ENCODE results near the gene LRPAP1.
"Not testable (repeated sequence)": the region's sequence is repeated elsewhere in the genome, so short reads cannot be mapped to it uniquely, and the experiment has no call there.

Gene LRPAP1

DNA sequence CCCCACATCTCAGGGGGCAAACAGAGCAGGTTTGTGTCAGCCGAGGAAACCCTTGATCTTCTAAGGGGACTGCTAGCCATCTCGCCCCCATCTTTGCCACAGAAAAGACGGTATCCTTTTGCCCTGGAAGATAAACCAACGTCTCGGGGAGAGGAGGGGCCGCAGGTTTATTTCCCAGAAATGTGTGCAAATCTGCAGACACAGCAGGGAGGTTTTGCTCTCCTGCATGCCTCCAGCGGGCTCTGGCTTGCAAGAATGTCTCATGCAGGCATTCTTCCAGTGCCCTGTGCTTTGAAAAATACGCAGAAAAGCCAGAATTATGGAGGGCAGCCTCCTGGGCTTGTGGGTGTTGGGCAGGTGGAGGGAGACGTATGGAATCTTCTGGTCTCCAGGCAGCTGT is 42.6 kb upstream of the LRPAP1 start:
- H3K4me1 ChIP-seq; H3K9ac ChIP-seq; H3K4me2 ChIP-seq (ENCODE audit: low read length); H3K27ac ChIP-seq; H3K9me3 ChIP-seq (ENCODE audit: control insufficient read depth, low read length); H3K36me3 ChIP-seq (ENCODE audit: control insufficient read depth, insufficient read depth, low read length); H3K27me3 ChIP-seq (ENCODE audit: control insufficient read depth, insufficient read depth, low read length); H3K4me3 ChIP-seq (ENCODE audit: low read depth, low read length); H3K79me2 ChIP-seq; H2AFZ ChIP-seq: not testable (repeated sequence)

DNA sequence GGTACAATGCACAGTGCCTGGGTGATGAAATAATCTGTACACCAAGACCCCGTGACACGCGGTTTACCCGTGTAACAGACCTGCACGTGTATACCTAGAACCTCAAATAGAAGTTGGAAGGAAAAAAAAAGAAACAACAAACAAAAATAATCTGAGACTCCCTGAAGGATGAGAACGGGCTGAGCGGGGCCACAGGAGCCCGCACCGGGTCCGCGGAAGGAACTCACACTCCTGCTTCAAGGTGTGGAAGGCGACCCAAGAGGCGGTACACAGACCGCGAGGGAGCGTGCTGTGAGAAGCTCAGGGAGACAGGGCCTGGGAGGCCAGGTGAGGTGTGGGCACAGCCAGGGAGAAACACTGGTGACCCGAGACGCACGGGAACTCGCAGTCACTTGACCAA is 42.1 kb upstream of the LRPAP1 start:
- not testable (repeated sequence) for H2AFZ ChIP-seq; H3K9ac ChIP-seq; H3K79me2 ChIP-seq; H3K4me2 ChIP-seq (ENCODE audit: low read length); H3K27me3 ChIP-seq (ENCODE audit: control insufficient read depth, insufficient read depth, low read length); H3K9me3 ChIP-seq (ENCODE audit: control insufficient read depth, low read length); H3K4me1 ChIP-seq; H3K27ac ChIP-seq; H3K4me3 ChIP-seq (ENCODE audit: low read depth, low read length); H3K36me3 ChIP-seq (ENCODE audit: control insufficient read depth, insufficient read depth, low read length)

DNA sequence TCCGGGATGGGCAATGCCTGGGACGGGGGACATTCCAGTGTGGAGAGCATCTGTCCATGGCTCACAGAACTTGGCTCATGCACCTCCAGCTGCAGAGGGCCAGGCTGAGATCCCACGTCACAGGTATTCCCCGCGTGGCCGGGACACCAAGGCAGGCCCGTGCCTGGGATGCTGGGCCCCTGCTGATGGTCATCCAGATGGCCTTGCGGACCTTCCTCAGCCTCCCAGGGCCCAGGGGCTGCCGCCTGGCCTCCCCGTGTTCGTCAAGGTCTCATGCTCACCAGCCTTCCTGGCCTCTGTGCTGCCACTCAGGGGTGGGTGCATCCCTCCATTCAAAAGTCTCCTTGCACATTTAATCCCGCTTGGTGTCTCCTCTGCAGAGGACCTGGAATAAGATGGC is 40.9 kb upstream of the LRPAP1 start:
- Histone ChIP-seq H3K36me3 (ENCODE audit: control insufficient read depth, insufficient read depth, low read length) (no peaks in the 10 kb centered on the region), H3K79me2 (no peaks in the 10 kb centered on the region), H3K4me1 (no peaks in the 10 kb centered on the region), H3K27ac (no peak overlapping the region), H3K4me2 (ENCODE audit: low read length) (no peak overlapping the region), H3K4me3 (ENCODE audit: low read depth, low read length) (no peak overlapping the region), H3K9me3 (ENCODE audit: control insufficient read depth, low read length) (no peaks in the 10 kb centered on the region), H3K27me3 (ENCODE audit: control insufficient read depth, insufficient read depth, low read length) (no peaks in the 10 kb centered on the region), H3K9ac (no peak overlapping the region), H2AFZ (no peak overlapping the region)
- TF ChIP-seq, protein P1, sequence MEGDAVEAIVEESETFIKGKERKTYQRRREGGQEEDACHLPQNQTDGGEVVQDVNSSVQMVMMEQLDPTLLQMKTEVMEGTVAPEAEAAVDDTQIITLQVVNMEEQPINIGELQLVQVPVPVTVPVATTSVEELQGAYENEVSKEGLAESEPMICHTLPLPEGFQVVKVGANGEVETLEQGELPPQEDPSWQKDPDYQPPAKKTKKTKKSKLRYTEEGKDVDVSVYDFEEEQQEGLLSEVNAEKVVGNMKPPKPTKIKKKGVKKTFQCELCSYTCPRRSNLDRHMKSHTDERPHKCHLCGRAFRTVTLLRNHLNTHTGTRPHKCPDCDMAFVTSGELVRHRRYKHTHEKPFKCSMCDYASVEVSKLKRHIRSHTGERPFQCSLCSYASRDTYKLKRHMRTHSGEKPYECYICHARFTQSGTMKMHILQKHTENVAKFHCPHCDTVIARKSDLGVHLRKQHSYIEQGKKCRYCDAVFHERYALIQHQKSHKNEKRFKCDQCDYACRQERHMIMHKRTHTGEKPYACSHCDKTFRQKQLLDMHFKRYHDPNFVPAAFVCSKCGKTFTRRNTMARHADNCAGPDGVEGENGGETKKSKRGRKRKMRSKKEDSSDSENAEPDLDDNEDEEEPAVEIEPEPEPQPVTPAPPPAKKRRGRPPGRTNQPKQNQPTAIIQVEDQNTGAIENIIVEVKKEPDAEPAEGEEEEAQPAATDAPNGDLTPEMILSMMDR (IDR thresholded peaks at IDR 0.05) = no peak

DNA sequence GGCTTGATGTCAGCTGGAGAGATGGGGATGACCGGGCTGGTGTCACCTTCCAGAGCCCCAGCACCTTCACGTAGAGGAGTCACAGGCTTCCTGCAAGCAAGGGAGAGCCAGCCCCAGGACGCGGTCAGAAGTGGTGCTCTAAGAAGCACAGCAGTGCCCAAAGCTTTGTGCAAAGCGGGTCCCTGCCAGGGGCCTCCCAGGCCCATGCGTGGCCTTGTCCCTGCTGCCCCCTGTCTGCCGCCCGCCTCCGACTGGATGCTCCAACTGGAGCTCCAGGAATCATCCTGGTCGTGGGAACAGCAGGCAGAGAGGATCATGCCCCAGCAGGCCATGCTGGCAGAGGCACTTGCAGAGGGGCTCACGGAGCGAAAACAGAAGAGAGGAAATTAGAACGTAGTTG is 40.1 kb upstream of the LRPAP1 start:
- TF ChIP-seq, protein P1 (IDR thresholded peaks at IDR 0.05) = no peak
- Histone ChIP-seq H3K79me2 (no peaks in the 10 kb centered on the region), H3K4me2 (ENCODE audit: low read length) (no peak overlapping the region), H3K9me3 (ENCODE audit: control insufficient read depth, low read length) (no peaks in the 10 kb centered on the region), H3K27me3 (ENCODE audit: control insufficient read depth, insufficient read depth, low read length) (no peaks in the 10 kb centered on the region), H3K36me3 (ENCODE audit: control insufficient read depth, insufficient read depth, low read length) (no peaks in the 10 kb centered on the region), H3K27ac (no peak overlapping the region), H3K9ac (no peak overlapping the region), H3K4me1 (no peaks in the 10 kb centered on the region), H2AFZ (no peak overlapping the region), H3K4me3 (ENCODE audit: low read depth, low read length) (no peak overlapping the region)

DNA sequence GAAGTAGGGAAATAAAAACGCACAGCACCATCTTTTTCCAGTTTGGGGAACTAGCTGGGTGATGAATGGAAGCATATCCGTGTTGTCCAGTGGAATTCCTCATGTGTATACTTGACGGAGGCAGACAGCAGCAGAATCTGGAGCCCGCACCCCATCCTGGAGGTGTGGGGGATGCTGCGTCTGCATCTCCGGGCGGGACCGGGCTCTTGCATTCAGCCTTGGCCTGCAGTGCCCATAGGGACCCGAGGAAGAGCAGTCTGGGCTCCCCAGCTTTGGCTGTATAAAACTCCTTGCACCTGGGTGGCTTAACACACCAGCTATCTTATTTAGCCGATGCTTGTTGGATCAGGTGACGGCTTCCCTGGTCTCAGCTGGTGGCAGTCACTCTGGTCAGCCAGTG is 39.7 kb upstream of the LRPAP1 start:
- Histone ChIP-seq H3K36me3 (ENCODE audit: control insufficient read depth, insufficient read depth, low read length) (no peaks in the 10 kb centered on the region), H3K9me3 (ENCODE audit: control insufficient read depth, low read length) (no peaks in the 10 kb centered on the region), H3K79me2 (no peaks in the 10 kb centered on the region), H3K4me3 (ENCODE audit: low read depth, low read length) (no peak overlapping the region), H2AFZ (no peak overlapping the region), H3K9ac (no peak overlapping the region), H3K4me1 (no peaks in the 10 kb centered on the region), H3K27ac (no peak overlapping the region), H3K4me2 (ENCODE audit: low read length) (no peak overlapping the region), H3K27me3 (ENCODE audit: control insufficient read depth, insufficient read depth, low read length) (no peaks in the 10 kb centered on the region)
- TF ChIP-seq, protein P1 (IDR thresholded peaks at IDR 0.05) = no peak

- H3K36me3 ChIP-seq (ENCODE audit: control insufficient read depth, insufficient read depth, low read length); H3K27me3 ChIP-seq (ENCODE audit: control insufficient read depth, insufficient read depth, low read length); H3K27ac ChIP-seq; H3K9me3 ChIP-seq (ENCODE audit: control insufficient read depth, low read length); H3K4me1 ChIP-seq; H3K79me2 ChIP-seq; H3K4me3 ChIP-seq (ENCODE audit: low read depth, low read length); H3K9ac ChIP-seq; H2AFZ ChIP-seq; H3K4me2 ChIP-seq (ENCODE audit: low read length): not testable (repeated sequence)
Observed at GRCh38 chr4:3570923-3571322, 38.7 kb upstream of the LRPAP1 start.

GRCh38 chr4:3569611-3570010 is 37.4 kb upstream of the LRPAP1 start:
- H3K79me2 ChIP-seq = not testable (repeated sequence)

DNA sequence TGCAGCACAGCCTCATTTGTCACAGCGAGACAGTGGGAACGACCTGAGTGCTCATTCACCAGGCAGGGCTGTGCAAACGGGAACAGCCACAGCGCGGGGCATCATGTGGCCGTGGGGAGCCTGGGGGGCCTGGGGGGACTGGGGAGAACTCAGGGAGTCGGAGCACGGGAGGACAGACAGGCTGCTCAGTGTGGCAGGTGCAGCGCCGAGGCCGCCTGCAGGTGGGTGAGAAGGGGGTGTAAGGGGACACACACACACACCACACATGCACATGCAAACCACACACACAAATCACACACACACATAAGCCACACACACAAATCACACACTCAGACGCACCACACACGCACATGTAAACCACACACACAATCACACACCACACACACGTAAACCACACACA is 34.5 kb upstream of the LRPAP1 start:
- not testable (repeated sequence) for H3K9me3 ChIP-seq (ENCODE audit: control insufficient read depth, low read length); H3K9ac ChIP-seq; H3K4me1 ChIP-seq; H3K27me3 ChIP-seq (ENCODE audit: control insufficient read depth, insufficient read depth, low read length); H3K4me3 ChIP-seq (ENCODE audit: low read depth, low read length); H3K4me2 ChIP-seq (ENCODE audit: low read length); H3K36me3 ChIP-seq (ENCODE audit: control insufficient read depth, insufficient read depth, low read length); H3K27ac ChIP-seq; H2AFZ ChIP-seq; H3K79me2 ChIP-seq

More at GRCh38 chr4:3569611-3570010, 37.4 kb upstream of the LRPAP1 start:
- not testable (repeated sequence) for H3K4me3 ChIP-seq (ENCODE audit: low read depth, low read length); H3K4me1 ChIP-seq; H3K27ac ChIP-seq; H3K36me3 ChIP-seq (ENCODE audit: control insufficient read depth, insufficient read depth, low read length); H3K4me2 ChIP-seq (ENCODE audit: low read length); H3K9me3 ChIP-seq (ENCODE audit: control insufficient read depth, low read length); H2AFZ ChIP-seq; H3K9ac ChIP-seq; H3K27me3 ChIP-seq (ENCODE audit: control insufficient read depth, insufficient read depth, low read length)

DNA sequence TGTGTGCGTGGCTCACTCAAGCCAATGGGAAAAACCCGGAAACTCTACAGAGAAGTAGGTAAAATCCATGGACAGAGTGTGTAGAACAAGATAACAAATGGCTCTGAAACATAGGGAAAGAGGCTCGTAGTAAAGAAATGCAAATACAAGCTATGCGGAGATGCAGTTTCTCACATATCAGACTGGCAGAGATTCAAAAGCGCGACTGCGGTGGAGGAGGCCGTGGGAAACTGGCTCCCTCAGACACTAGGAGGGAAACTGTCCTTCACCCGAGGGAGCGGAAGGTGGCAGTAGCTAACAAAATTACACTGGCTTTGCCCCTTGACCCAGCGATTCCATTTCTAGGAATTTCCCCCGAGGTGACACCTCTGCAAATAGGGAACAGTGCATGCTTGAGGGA is 34.1 kb upstream of the LRPAP1 start:
- H3K4me3 ChIP-seq (ENCODE audit: low read depth, low read length); H3K27ac ChIP-seq; H3K79me2 ChIP-seq; H2AFZ ChIP-seq; H3K9me3 ChIP-seq (ENCODE audit: control insufficient read depth, low read length); H3K4me1 ChIP-seq; H3K27me3 ChIP-seq (ENCODE audit: control insufficient read depth, insufficient read depth, low read length); H3K36me3 ChIP-seq (ENCODE audit: control insufficient read depth, insufficient read depth, low read length); H3K4me2 ChIP-seq (ENCODE audit: low read length); H3K9ac ChIP-seq: not testable (repeated sequence)

All from parathyroid adenoma (tissue), 2 donors.